Neural cell (in vitro differentiated cells): ENCODE results near the gene DDOST. TPM values are rescaled to one million over a fixed set of nuclear protein-coding genes. Genes with fewer than 3 reads are reported as not detected.

ENCODE experiments used
- H2AFZ ChIP-seq: fragments of 200-600, 300-800 bp; sonication (generic), shearing (Covaris generic); 2 replicates; pipeline ENCODE4 v1.6.0; 2014; ENCODE audit warnings: low read depth, mild to moderate bottlenecking, antibody characterized with exemption, low read length, moderate library complexity
- H3F3A ChIP-seq: fragments of 200-600 bp; shearing (Covaris generic); 2 replicates; pipeline ENCODE4 v1.6.1; 2016; ENCODE audit warnings: mild to moderate bottlenecking, moderate library complexity, mixed read lengths, antibody characterized with exemption, low read length; ENCODE audit not compliant: insufficient read depth, poor library complexity, severe bottlenecking
- H3K27ac ChIP-seq: fragments of 200-600, 300-800 bp; sonication (generic), shearing (Covaris generic); 2 replicates; pipeline ENCODE4 v1.5.1; 2014; ENCODE audit warnings: mild to moderate bottlenecking, low read length, moderate library complexity
- H3K27me3 ChIP-seq: fragments of 300-800, 200-600 bp; sonication (generic), shearing (Covaris generic); 2 replicates; pipeline ENCODE4 v1.6.0; 2014; ENCODE audit warnings: mild to moderate bottlenecking, low read depth, low read length, moderate library complexity; ENCODE audit not compliant: insufficient read depth
- H3K36me3 ChIP-seq: fragments of 300-800, 200-600 bp; sonication (generic), shearing (Covaris generic); 2 replicates; pipeline ENCODE4 v1.5.1; 2014; ENCODE audit warnings: mild to moderate bottlenecking, antibody characterized with exemption, low read length, moderate library complexity; ENCODE audit not compliant: insufficient read depth
- H3K4me2 ChIP-seq: fragments of 300-800, 200-600 bp; sonication (generic), shearing (Covaris generic); 2 replicates; pipeline ENCODE4 v1.6.0; 2014; ENCODE audit warnings: mild to moderate bottlenecking, low read length
- H3K4me3 ChIP-seq: fragments of 300-800, 200-600 bp; sonication (generic), shearing (Covaris generic); 2 replicates; pipeline ENCODE4 v1.5.1; 2014; ENCODE audit warnings: mild to moderate bottlenecking, low read length, moderate library complexity
- H3K79me2 ChIP-seq: fragments of 200-600 bp; shearing (Covaris generic); replicated peaks from 2 replicates; pipeline ENCODE4 v1.6.0; 2014; ENCODE audit warnings: mild to moderate bottlenecking, low read length, moderate library complexity; ENCODE audit not compliant: insufficient read depth
- H3K9ac ChIP-seq: fragments of 300-800, 200-600 bp; sonication (generic), shearing (Covaris generic); 2 replicates; pipeline ENCODE4 v1.6.1; 2016; ENCODE audit warnings: mild to moderate bottlenecking, low read length, mixed read lengths
- H3K9me2 ChIP-seq: fragments of 200-600 bp; shearing (Covaris generic); 2 replicates; pipeline ENCODE4 v1.6.1; 2016; ENCODE audit warnings: mild to moderate bottlenecking, low read length, mixed read lengths; ENCODE audit not compliant: insufficient read depth
- H3K9me3 ChIP-seq: fragments of 200-600, 300-800 bp; sonication (generic), shearing (Covaris generic); 2 replicates; pipeline ENCODE4 v1.6.1; 2016; ENCODE audit warnings: mild to moderate bottlenecking, mixed run types, low read length, moderate library complexity, mixed read lengths
- H4K20me1 ChIP-seq: fragments of 200-600 bp; shearing (Covaris generic); 2 replicates; pipeline ENCODE4 v1.6.1; 2016; ENCODE audit warnings: mild to moderate bottlenecking, mixed run types; ENCODE audit not compliant: insufficient read depth
- CTCF ChIP-seq: fragments of 450-650 bp; IDR thresholded peaks from 2 replicates; pipeline ENCODE4 v1.5.1; 2014; ENCODE audit warnings: antibody characterized with exemption, mild to moderate bottlenecking, moderate library complexity; ENCODE audit not compliant: poor library complexity, severe bottlenecking
- EP300 ChIP-seq: fragments of 450-650 bp; conservative IDR thresholded peaks from 2 replicates; pipeline ENCODE4 v1.6.1; 2014; ENCODE audit warnings: antibody characterized with exemption, mild to moderate bottlenecking, moderate library complexity; ENCODE audit not compliant: poor library complexity, severe bottlenecking
- EZH2 ChIP-seq: fragments of 200-600, 300-800 bp; shearing (Covaris generic), sonication (generic); IDR thresholded peaks from 2 replicates; pipeline ENCODE4 v1.6.1; 2014; ENCODE audit warnings: antibody characterized with exemption, low read length, borderline replicate concordance, mild to moderate bottlenecking; ENCODE audit not compliant: insufficient read depth, poor library complexity, severe bottlenecking
- MXI1 ChIP-seq: fragments of 450-650 bp; conservative IDR thresholded peaks from 2 replicates; pipeline ENCODE4 v1.6.1; 2014; ENCODE audit warnings: antibody characterized with exemption, mild to moderate bottlenecking; ENCODE audit not compliant: poor library complexity, severe bottlenecking
- POLR2AphosphoS5 ChIP-seq: IDR thresholded peaks from 2 replicates; pipeline ENCODE4 v1.6.1; 2012
- RAD21 ChIP-seq: fragments of 450-650 bp; conservative IDR thresholded peaks from 2 replicates; pipeline ENCODE4 v1.6.1; 2014; ENCODE audit warnings: antibody characterized with exemption, mild to moderate bottlenecking, moderate library complexity
- REST ChIP-seq: IDR thresholded peaks from 2 replicates; pipeline ENCODE4 v1.6.1; 2012; ENCODE audit warnings: borderline replicate concordance
- SMC3 ChIP-seq: fragments of 450-650 bp; conservative IDR thresholded peaks from 2 replicates; pipeline ENCODE4 v1.6.1; 2014; ENCODE audit warnings: antibody characterized with exemption, mild to moderate bottlenecking, moderate library complexity; ENCODE audit not compliant: poor library complexity
- TAF1 ChIP-seq: IDR thresholded peaks from 2 replicates; pipeline ENCODE4 v1.6.1; 2012; ENCODE audit warnings: low read depth
- polyA plus RNA-seq: library from polyadenylated mRNA; depleted of rRNA; stranded (reverse); fragments of >200 nt; gene quantifications from 2 replicates; pipeline ENCODE4 v1.2.3, GENCODE V29; 2014

DDOST gene
- polyA plus RNA-seq, 1 donor from 2014 or later, result 177 TPM

GRCh38 chr1:20682571-20683236, 21.5 kb upstream of the DDOST start:
- Histone ChIP-seq H2AFZ (no peak overlapping the region), H3K27me3 (no peaks in the 10 kb centered on the region), H3F3A (no peaks in the 10 kb centered on the region), H3K9ac (no peak overlapping the region), H3K9me3 (no peaks in the 10 kb centered on the region), H3K4me3 (no peak overlapping the region), H4K20me1 (no peaks in the 10 kb centered on the region), H3K4me2 (no peak overlapping the region), H3K36me3 (no peaks in the 10 kb centered on the region), H3K79me2 (no peaks in the 10 kb centered on the region), H3K27ac (no peak overlapping the region), H3K9me2 (no peaks in the 10 kb centered on the region)
- no peak for TF ChIP-seq TAF1
- no peak for TF ChIP-seq SMC3
- no peak for TF ChIP-seq RAD21
- TF ChIP-seq POLR2AphosphoS5, result no peak
- TF ChIP-seq MXI1, result no peak

GRCh38 chr1:20681999-20682398, 20.8 kb upstream of the DDOST start:
- no peak overlapping the region for H3K27ac ChIP-seq
- H3K27me3 ChIP-seq, result no peaks in the 10 kb centered on the region
- no peaks in the 10 kb centered on the region for H3K79me2 ChIP-seq
- no peaks in the 10 kb centered on the region for H3K9me3 ChIP-seq
- no peak overlapping the region for H3K9ac ChIP-seq
- H2AFZ ChIP-seq, result no peak overlapping the region
- no peaks in the 10 kb centered on the region for H3K36me3 ChIP-seq
- H3K4me2 ChIP-seq, result no peak overlapping the region
- no peaks in the 10 kb centered on the region for H4K20me1 ChIP-seq
- no peaks in the 10 kb centered on the region for H3F3A ChIP-seq
- no peak for TF ChIP-seq SMC3
- no peak overlapping the region for H3K4me3 ChIP-seq
- no peaks in the 10 kb centered on the region for H3K9me2 ChIP-seq

GRCh38 chr1:20680269-20680668, 19.1 kb upstream of the DDOST start:
- Histone ChIP-seq H3K79me2 (no peaks in the 10 kb centered on the region), H3K9me3 (no peaks in the 10 kb centered on the region), H3K4me3 (no peak overlapping the region), H3F3A (no peaks in the 10 kb centered on the region), H3K4me2 (no peak overlapping the region), H2AFZ (no peak overlapping the region), H3K27me3 (no peaks in the 10 kb centered on the region), H3K27ac (no peak overlapping the region), H3K9ac (no peak overlapping the region), H4K20me1 (no peaks in the 10 kb centered on the region), H3K36me3 (no peaks in the 10 kb centered on the region), H3K9me2 (no peaks in the 10 kb centered on the region)
- no peak for TF ChIP-seq REST
- TF ChIP-seq MXI1, result no peak
- no peak for TF ChIP-seq EP300
- no peak for TF ChIP-seq CTCF
- no peak for TF ChIP-seq SMC3
- TF ChIP-seq POLR2AphosphoS5, result no peak
- no peak for TF ChIP-seq TAF1
- no peak for TF ChIP-seq RAD21
- no peak for TF ChIP-seq EZH2
